CD4-positive, alpha-beta T cell treated with Interleukin-1 beta for 1 hour (primary cell): ENCODE results near the gene SAT2.

Experiments
- DNase-seq, 2 donors: peaks; one replicate each; pipeline ENCODE4 v3.0.0-alpha.2; 2020 to 2022

SAT2 gene

GRCh38 chr17:7627250-7628121 is at the start of gene SAT2:
TSS of gene SAT2 (minus strand) at chr17:7627821. CDS start at chr17:7627635, 186 bp downstream.
- DNase-seq = peak; percentile 90

GRCh38 chr17:7676533-7676932 is 48.9 kb upstream of the SAT2 start:
- no peak for DNase-seq

GRCh38 chr17:7674934-7675333 is 47.3 kb upstream of the SAT2 start:
- no peak for DNase-seq

- DNase-seq = peak; percentile 25 to 42
Measured at GRCh38 chr17:7673239-7673638, 45.6 kb upstream of the SAT2 start.

- DNase-seq = no peak
Measured at GRCh38 chr17:7668482-7668881, 40.9 kb upstream of the SAT2 start.

- no peak for DNase-seq
Measured at GRCh38 chr17:7667656-7668406, 40.2 kb upstream of the SAT2 start.

- no peak for DNase-seq
Measured at GRCh38 chr17:7656958-7657609, 29.5 kb upstream of the SAT2 start.

GRCh38 chr17:7655541-7655840 is 27.9 kb upstream of the SAT2 start:
- DNase-seq = no peak

GRCh38 chr17:7654832-7655540 is 27.4 kb upstream of the SAT2 start:
- no peak for DNase-seq

GRCh38 chr17:7652388-7653356 is 25.1 kb upstream of the SAT2 start:
- no peak for DNase-seq

GRCh38 chr17:7651665-7652387 is 24.2 kb upstream of the SAT2 start:
- no peak for DNase-seq

- DNase-seq = no peak
Measured at GRCh38 chr17:7651097-7651664, 23.6 kb upstream of the SAT2 start.

- peak; percentile 76 to 78 for DNase-seq
Measured at GRCh38 chr17:7650509-7651096, 23.0 kb upstream of the SAT2 start, which contains the start of gene ATP1B2. TSS of gene ATP1B2 (plus strand) at chr17:7650926. CDS start at chr17:7651519, 593 bp downstream.

GRCh38 chr17:7647018-7647417 is 19.4 kb upstream of the SAT2 start:
- DNase-seq = no peak

- DNase-seq = no peak
Measured at GRCh38 chr17:7646457-7646856, 18.8 kb upstream of the SAT2 start.

GRCh38 chr17:7644775-7645174 is 17.2 kb upstream of the SAT2 start:
- DNase-seq = peak in 1 of 2 donors; percentile 55

- DNase-seq = peak; percentile 6 to 35
Measured at GRCh38 chr17:7641635-7642034, 14.0 kb upstream of the SAT2 start.

- DNase-seq = no peak
Measured at GRCh38 chr17:7640783-7641182, 13.2 kb upstream of the SAT2 start.

- DNase-seq = no peak
Measured at GRCh38 chr17:7636163-7636562, 8.5 kb upstream of the SAT2 start.

- DNase-seq = no peak
Measured at GRCh38 chr17:7634384-7634783, 6.8 kb upstream of the SAT2 start.
